ENCODE data around the gene NDUFB10.

NDUFB10 gene

GRCh38 chr16:1983544-1984346 lies 24.4 kb downstream of the NDUFB10 start, which contains the start of gene GFER:
Gene GFER (plus strand): TSS chr16:1984193. CDS start chr16:1984219, 26 bp downstream.
- peak in 1 of 2 donors; percentile 58 for DNase-seq (ENCODE audit: low read depth in 1 of 2, low spot score in 1 of 2)

- no peak for DNase-seq (ENCODE audit: low read depth in 1 of 2, low spot score in 1 of 2)
Measured at GRCh38 chr16:1984347-1985225, 25.2 kb downstream of the NDUFB10 start.

DNA sequence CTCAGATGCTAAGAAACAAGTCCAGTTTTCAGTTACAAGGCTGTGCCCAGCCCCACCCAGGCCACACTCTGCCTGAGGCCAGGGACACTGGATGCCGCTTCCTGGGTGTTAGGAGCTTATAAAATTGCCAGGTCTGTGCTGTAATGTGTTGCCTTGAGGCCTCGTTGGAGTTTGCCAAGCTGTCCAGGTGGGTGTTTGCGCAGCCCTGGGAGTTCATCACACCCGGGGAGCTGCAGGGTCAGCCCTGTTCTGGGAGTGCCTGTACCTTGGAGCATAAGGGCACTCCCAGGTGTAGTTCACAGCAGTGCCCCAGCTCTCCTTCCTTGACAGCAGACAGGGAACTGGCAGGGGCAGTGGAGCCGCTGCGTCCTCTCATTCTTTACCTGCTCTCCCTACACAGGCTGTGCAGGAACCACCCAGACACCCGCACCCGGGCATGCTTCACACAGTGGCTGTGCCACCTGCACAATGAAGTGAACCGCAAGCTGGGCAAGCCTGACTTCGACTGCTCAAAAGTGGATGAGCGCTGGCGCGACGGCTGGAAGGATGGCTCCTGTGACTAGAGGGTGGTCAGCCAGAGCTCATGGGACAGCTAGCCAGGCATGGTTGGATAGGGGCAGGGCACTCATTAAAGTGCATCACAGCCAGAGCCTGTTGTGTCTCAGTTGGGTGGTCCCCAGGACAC lies 26.3 kb downstream of the NDUFB10 start:
- DNase-seq (ENCODE audit: low read depth in 1 of 2, low spot score in 1 of 2) = no peak

DNA sequence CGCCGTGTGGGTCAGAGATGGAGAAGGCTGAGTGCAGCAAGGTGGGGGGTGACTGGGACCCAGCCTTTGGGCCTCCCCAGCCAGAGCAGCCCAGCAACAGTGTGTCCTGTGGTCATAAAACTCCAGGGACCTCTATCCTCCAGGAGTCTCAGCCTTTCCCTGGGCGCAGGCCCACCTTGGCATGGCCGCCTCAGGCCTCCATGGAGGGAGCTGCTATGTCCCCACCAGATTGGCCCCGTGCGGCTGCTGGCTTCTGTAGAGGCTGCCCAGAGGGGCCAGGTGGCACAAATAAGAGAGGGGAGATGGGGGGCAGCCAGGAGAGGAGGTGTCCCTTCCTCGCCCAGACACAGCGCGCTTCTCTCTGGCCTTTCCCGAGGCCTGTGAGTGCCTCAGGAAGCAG lies 27.9 kb downstream of the NDUFB10 start:
- DNase-seq (ENCODE audit: low read depth in 1 of 2, low spot score in 1 of 2) = no peak

DNA sequence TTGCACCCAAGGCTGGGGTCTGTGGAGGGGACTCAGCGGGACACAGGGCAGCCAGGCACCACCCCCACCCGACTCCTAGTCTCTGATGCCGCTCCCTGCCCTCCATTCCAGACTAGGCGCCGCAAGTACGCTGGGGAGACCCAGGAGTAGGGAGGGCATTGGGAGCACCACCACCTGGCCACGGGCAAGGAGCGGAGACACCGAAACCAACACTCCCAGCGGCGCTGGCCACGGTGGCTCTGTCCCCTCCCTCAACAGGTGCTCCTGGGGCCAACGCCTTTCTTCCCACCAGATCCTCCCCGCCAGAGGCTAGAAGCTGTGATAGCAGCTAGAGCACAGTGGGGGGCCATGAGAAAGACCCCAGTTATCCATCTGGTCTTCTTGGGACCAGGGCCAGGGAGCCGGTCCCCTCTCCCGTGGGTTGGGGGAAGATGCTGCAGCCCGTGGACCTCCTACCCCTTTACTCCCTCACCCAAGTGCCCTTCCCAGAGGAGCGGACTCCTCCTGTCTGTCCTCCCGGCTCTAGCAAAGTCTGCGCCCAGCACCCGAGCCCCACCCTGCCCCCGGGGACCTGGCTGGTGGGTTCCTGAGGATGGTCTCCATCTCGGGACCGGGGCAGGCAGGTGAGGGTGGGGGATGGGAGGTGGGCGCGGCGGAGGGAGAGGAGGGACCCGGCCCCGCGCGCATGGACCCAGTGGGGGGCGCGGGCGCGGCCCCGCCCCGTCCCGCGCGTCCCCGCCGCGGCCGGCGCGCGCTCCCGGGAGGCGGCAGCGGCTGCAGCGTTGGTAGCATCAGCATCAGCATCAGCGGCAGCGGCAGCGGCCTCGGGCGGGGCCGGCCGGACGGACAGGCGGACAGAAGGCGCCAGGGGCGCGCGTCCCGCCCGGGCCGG lies 30.1 kb downstream of the NDUFB10 start, which contains the start of gene SYNGR3:
Gene SYNGR3, plus strand, starts transcription at position 762 of the 892 bp plus-strand sequence. CDS start 133 bp downstream, outside the sequence.
- DNase-seq (ENCODE audit: low read depth in 1 of 2, low spot score in 1 of 2) = no peak

GRCh38 chr16:1990101-1990350 lies 30.7 kb downstream of the NDUFB10 start:
- no peak for DNase-seq (ENCODE audit: low read depth in 1 of 2, low spot score in 1 of 2)

DNA sequence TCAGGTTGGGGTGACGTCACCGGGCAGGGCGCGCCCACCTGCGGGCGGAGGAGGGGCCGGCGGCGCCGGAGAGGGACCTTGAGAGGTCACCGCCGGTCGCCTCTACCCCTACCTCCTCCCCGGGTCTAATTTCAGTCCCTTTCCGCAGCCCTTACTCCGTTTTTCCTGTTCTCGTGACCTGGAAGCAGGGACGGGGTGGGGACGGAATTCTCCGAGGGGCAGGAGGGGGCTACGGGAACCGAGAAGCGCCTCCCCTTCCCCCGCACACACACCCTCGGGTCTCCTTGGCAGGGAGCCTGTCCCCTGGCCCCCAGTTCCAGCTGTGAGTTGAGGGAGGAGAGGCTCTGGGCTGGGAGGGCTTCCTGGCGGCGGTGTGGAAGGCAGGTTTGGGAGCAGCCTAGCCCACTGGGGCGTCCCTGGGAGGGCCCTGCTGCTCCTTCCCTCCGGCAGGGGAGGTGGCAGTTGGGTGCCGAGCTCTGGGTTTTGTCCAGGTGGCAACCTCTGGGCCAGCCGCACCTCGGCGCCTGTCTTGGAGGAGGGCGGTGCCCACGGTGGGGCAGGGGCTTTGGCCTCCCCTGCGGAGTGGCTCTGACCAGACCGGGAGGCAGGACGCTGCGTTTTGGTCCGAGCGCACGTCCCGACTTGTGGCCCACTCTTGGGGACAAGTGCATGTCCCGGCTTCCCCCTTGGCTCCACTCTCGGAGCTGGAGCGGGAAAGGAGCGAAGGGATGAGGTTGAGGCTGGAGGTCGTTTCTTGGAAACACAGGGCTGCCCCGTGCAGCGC lies 31.2 kb downstream of the NDUFB10 start:
- DNase-seq (ENCODE audit: low read depth in 1 of 2, low spot score in 1 of 2) = no peak

GRCh38 chr16:1991135-1991551 lies 31.8 kb downstream of the NDUFB10 start:
- no peak for DNase-seq (ENCODE audit: low read depth in 1 of 2, low spot score in 1 of 2)

- DNase-seq (ENCODE audit: low read depth in 1 of 2, low spot score in 1 of 2) = no peak
Measured at GRCh38 chr16:1991588-1991947, 32.2 kb downstream of the NDUFB10 start.

DNA sequence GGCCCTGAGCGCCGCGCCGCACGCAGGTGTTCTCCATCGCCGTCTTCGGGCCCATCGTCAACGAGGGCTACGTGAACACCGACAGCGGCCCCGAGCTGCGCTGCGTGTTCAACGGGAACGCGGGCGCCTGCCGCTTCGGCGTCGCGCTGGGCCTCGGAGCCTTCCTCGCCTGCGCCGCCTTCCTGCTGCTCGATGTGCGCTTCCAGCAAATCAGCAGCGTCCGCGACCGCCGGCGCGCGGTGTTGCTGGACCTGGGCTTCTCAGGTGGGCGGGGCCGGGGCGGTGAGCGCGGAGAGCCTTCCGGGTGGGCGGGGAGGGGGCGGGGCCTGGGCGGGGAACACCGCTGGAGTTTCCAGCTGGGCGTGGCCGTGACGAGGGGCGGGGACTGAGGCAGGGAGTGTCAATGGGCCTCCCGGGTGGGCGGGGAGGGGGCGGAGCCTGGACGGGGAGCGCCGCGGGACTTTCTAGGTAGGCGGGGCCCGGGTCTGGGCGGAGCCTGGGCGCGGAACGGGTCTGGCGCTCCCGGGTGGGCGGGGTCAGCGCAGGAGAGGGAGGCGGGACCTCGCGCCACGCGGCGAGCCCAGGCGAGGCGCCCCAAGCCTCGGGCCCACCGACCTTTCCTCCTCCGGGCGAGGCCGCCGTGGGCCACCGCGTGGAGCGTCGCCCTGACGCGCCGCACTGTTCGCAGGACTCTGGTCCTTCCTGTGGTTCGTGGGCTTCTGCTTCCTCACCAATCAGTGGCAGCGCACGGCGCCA lies 32.8 kb downstream of the NDUFB10 start:
- DNase-seq (ENCODE audit: low read depth in 1 of 2, low spot score in 1 of 2) = peak; percentile 95 to 97

- no peak for DNase-seq (ENCODE audit: low read depth in 1 of 2, low spot score in 1 of 2)
Measured at GRCh38 chr16:1992704-1993317, 33.5 kb downstream of the NDUFB10 start.

GRCh38 chr16:1993731-1994131 lies 34.4 kb downstream of the NDUFB10 start:
- DNase-seq (ENCODE audit: low read depth in 1 of 2, low spot score in 1 of 2) = no peak

- no peak for DNase-seq (ENCODE audit: low read depth in 1 of 2, low spot score in 1 of 2)
Measured at GRCh38 chr16:1997494-1998359, 38.4 kb downstream of the NDUFB10 start.

- no peak for DNase-seq (ENCODE audit: low read depth in 1 of 2, low spot score in 1 of 2)
Measured at GRCh38 chr16:1998360-1998835, 39.1 kb downstream of the NDUFB10 start.

GRCh38 chr16:1998852-1999801 lies 39.8 kb downstream of the NDUFB10 start:
- DNase-seq (ENCODE audit: low read depth in 1 of 2, low spot score in 1 of 2) = no peak

DNA sequence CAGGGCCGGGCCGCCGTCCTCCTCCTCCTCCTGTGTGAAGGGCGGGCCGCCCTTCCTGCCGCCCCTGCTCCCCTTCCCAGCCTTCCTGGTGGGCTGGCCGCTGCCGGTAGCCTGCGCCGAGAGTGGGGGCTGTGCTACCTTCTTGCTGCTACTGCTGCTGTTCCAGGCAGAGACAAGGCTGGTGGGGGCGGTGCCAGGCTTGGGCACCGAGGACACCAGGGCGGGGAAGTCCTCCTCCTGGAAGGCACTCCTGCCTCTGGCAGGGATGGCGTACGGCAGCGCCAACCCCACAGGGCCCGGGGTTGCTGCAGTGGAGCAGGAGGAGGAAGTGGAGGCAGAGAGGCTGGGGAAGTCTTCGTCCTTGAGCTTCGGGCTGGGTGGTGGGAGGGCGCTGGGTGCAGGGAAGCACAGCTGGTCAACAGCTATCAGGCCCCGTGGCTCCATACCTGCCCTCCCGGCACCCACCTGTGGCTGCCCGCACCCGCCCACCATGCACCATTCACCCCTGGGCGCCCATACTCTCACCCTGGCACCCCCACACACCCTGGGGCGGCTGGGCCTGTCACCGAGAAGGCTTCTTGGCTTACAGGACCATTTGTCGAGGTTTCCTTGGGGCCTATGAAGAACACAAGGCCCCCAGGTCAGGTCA lies 40.7 kb downstream of the NDUFB10 start:
- DNase-seq (ENCODE audit: low read depth in 1 of 2, low spot score in 1 of 2) = no peak
